ENCODE results near the gene BEAN1. TPM values are rescaled to one million over a fixed set of nuclear protein-coding genes. Genes with fewer than 3 reads are reported as not detected.

Gene BEAN1
- total RNA-seq, 1 experiment from 2014 or later, result 0.37 TPM

- Histone ChIP-seq H3K36me3 (ENCODE audit: low read depth) (no peaks in the 10 kb centered on the region), H3K4me1 (replicated peaks; ENCODE audit: insufficient read depth) (peaks cover 26% of the 10 kb centered on the region), H3K27ac (no peak overlapping the region), H2AFZ (no peak overlapping the region), H4K20me1 (ENCODE audit: insufficient read depth) (no peaks in the 10 kb centered on the region), H3K4me2 (no peak overlapping the region), H3F3A (ENCODE audit: insufficient read depth, low read depth) (peaks cover 9% of the 10 kb centered on the region; the same call in 1 of the 2 replicates), H3K9me2 (ENCODE audit: insufficient read depth) (no peaks in the 10 kb centered on the region), H3K27me3 (ENCODE audit: insufficient read depth, low read depth) (no peaks in the 10 kb centered on the region), H3K4me3 (no peak overlapping the region), H3K79me2 (ENCODE audit: low read depth) (no peaks in the 10 kb centered on the region), H3K9me3 (ENCODE audit: insufficient read depth, low read depth) (no peaks in the 10 kb centered on the region)
- TF ChIP-seq EZH2 (IDR thresholded peaks at IDR 0.05; ENCODE audit: low read depth) (no peak), CTCF (conservative IDR thresholded peaks at IDR 0.05) (no peak)
- ChIA-PET CTCF (no interaction called here), POLR2A (ENCODE audit: unreplicated experiment) (no interaction called here)
- BruUV-seq (replicated peaks), result no TSS peak
- no peak for DNase-seq
- intact Hi-C loops (cut with micrococcal nuclease; ENCODE audit: unreplicated experiment), result no loop called here
Measured at GRCh38 chr16:66439051-66439730, 12.1 kb downstream of the BEAN1 start.

- Histone ChIP-seq H3K4me2 (no peak overlapping the region), H3K4me1 (replicated peaks; ENCODE audit: insufficient read depth) (peaks cover 15% of the 10 kb centered on the region), H3K27me3 (ENCODE audit: insufficient read depth, low read depth) (no peaks in the 10 kb centered on the region), H3K4me3 (no peak overlapping the region), H3K9me3 (ENCODE audit: insufficient read depth, low read depth) (no peaks in the 10 kb centered on the region), H2AFZ (no peak overlapping the region), H3K36me3 (ENCODE audit: low read depth) (no peaks in the 10 kb centered on the region), H3K79me2 (ENCODE audit: low read depth) (no peaks in the 10 kb centered on the region), H3K27ac (no peak overlapping the region), H3F3A (ENCODE audit: insufficient read depth, low read depth) (peaks cover 2% of the 10 kb centered on the region; the same call in 1 of the 2 replicates), H3K9me2 (ENCODE audit: insufficient read depth) (no peaks in the 10 kb centered on the region), H4K20me1 (ENCODE audit: insufficient read depth) (no peaks in the 10 kb centered on the region)
- TF ChIP-seq CTCF (conservative IDR thresholded peaks at IDR 0.05) (no peak), EZH2 (IDR thresholded peaks at IDR 0.05; ENCODE audit: low read depth) (no peak)
- CTCF ChIA-PET, result no interaction called here
- POLR2A ChIA-PET (ENCODE audit: unreplicated experiment), result no interaction called here
- BruUV-seq (replicated peaks), result no TSS peak
- DNase-seq, result no peak
- intact Hi-C loops (cut with micrococcal nuclease; ENCODE audit: unreplicated experiment), result no loop called here
Measured at GRCh38 chr16:66440271-66440802, 13.2 kb downstream of the BEAN1 start.

- H3F3A ChIP-seq (ENCODE audit: insufficient read depth, low read depth), result no peaks in the 10 kb centered on the region
- no peaks in the 10 kb centered on the region for H3K27me3 ChIP-seq (ENCODE audit: insufficient read depth, low read depth)
- no peaks in the 10 kb centered on the region for H3K79me2 ChIP-seq (ENCODE audit: low read depth)
- TF ChIP-seq CTCF (conservative IDR thresholded peaks at IDR 0.05), result no peak
- TF ChIP-seq EZH2 (IDR thresholded peaks at IDR 0.05; ENCODE audit: low read depth), result no peak
- no peak overlapping the region for H3K4me2 ChIP-seq
- H3K4me3 ChIP-seq, result no peak overlapping the region
- peaks cover 8% of the 10 kb centered on the region; the same call in 1 of the 2 replicates for H3K4me1 ChIP-seq (replicated peaks; ENCODE audit: insufficient read depth)
- POLR2A ChIA-PET (ENCODE audit: unreplicated experiment), result no interaction called here
- BruUV-seq (replicated peaks), result no TSS peak
- intact Hi-C loops (cut with micrococcal nuclease; ENCODE audit: unreplicated experiment), result no loop called here
- no peak overlapping the region for H3K27ac ChIP-seq
- CTCF ChIA-PET, result no interaction called here
- no peak for DNase-seq
- no peaks in the 10 kb centered on the region for H3K9me3 ChIP-seq (ENCODE audit: insufficient read depth, low read depth)
- H3K9me2 ChIP-seq (ENCODE audit: insufficient read depth), result no peaks in the 10 kb centered on the region
- H3K36me3 ChIP-seq (ENCODE audit: low read depth), result no peaks in the 10 kb centered on the region
- no peaks in the 10 kb centered on the region for H4K20me1 ChIP-seq (ENCODE audit: insufficient read depth)
- H2AFZ ChIP-seq, result no peak overlapping the region
Measured at GRCh38 chr16:66440970-66441369, 13.9 kb downstream of the BEAN1 start.

Data from PC-9 (cell line).